GM19351 (cell line): Measurements from ENCODE around the gene CERS6.
"Not testable (repeated sequence)": the region's sequence is repeated elsewhere in the genome, so short reads cannot be mapped to it uniquely, and the experiment has no call there.

Experiments
- ATAC-seq: cut with Tn5 transposase; IDR thresholded peaks from one replicate; pipeline ENCODE4 v1.9.1; 2021; ENCODE audit warnings: mild to moderate bottlenecking, moderate library complexity; ENCODE audit not compliant: unreplicated experiment

CERS6 gene

GRCh38 chr2:168753765-168754329, 297.8 kb downstream of the CERS6 start:
- no peak for ATAC-seq

GRCh38 chr2:168757223-168757622, 301.2 kb downstream of the CERS6 start:
- peak; percentile 58 for ATAC-seq

GRCh38 chr2:168758970-168759820, 303.1 kb downstream of the CERS6 start:
- ATAC-seq = peak; percentile 88

- ATAC-seq = no peak
Observed at GRCh38 chr2:168765401-168765800, 309.3 kb downstream of the CERS6 start.

GRCh38 chr2:168766600-168766999, 310.5 kb downstream of the CERS6 start:
- ATAC-seq = no peak

GRCh38 chr2:168767258-168767657, 311.2 kb downstream of the CERS6 start:
- no peak for ATAC-seq

- not testable (repeated sequence) for ATAC-seq
Observed at GRCh38 chr2:168768357-168768756, 312.3 kb downstream of the CERS6 start.

- no peak for ATAC-seq
Observed at GRCh38 chr2:168770796-168771195, 314.7 kb downstream of the CERS6 start.

GRCh38 chr2:168772704-168773103, 316.6 kb downstream of the CERS6 start:
- no peak for ATAC-seq

GRCh38 chr2:168773128-168773527, 317.1 kb downstream of the CERS6 start:
- ATAC-seq = no peak

- peak; percentile 88 for ATAC-seq
Observed at GRCh38 chr2:168773719-168774521, 317.8 kb downstream of the CERS6 start.

GRCh38 chr2:168775837-168776236, 319.8 kb downstream of the CERS6 start:
- ATAC-seq = no peak

GRCh38 chr2:168780669-168781071, 324.6 kb downstream of the CERS6 start:
- no peak for ATAC-seq

- ATAC-seq = no peak
Observed at GRCh38 chr2:168781191-168781817, 325.2 kb downstream of the CERS6 start.

GRCh38 chr2:168782271-168782670, 326.2 kb downstream of the CERS6 start:
- no peak for ATAC-seq

- no peak for ATAC-seq
Observed at GRCh38 chr2:168784993-168785392, 328.9 kb downstream of the CERS6 start.

GRCh38 chr2:168787098-168787781, 331.2 kb downstream of the CERS6 start:
- no peak for ATAC-seq

- ATAC-seq = no peak
Observed at GRCh38 chr2:168787782-168788376, 331.8 kb downstream of the CERS6 start.

- ATAC-seq = no peak
Observed at GRCh38 chr2:168789776-168790175, 333.7 kb downstream of the CERS6 start.

GRCh38 chr2:168790226-168790902, 334.3 kb downstream of the CERS6 start:
- no peak for ATAC-seq
